Body of pancreas (tissue), 4 donors: ENCODE data around the gene TIGAR.

Experiments used
- POLR2A ChIP-seq, 3 donors: fragments of 450-650 bp; IDR thresholded peaks; one replicate each; pipeline ENCODE4 v1.6.1; 2016; ENCODE audit warnings: antibody characterized with exemption in 3 of 3, mild to moderate bottlenecking in 2 of 3
- TF ChIP-seq, protein P1 (sequence below), 7 experiments: fragments of 450-650 bp in 4 of 7; fragments of 200-600 bp in 3 of 7; sonication (generic) in 3 of 7; IDR thresholded peaks; one replicate each; pipeline ENCODE4 v1.5.1; 2016 to 2019; ENCODE audit warnings: antibody characterized with exemption in 7 of 7

- TF ChIP-seq, protein P1, sequence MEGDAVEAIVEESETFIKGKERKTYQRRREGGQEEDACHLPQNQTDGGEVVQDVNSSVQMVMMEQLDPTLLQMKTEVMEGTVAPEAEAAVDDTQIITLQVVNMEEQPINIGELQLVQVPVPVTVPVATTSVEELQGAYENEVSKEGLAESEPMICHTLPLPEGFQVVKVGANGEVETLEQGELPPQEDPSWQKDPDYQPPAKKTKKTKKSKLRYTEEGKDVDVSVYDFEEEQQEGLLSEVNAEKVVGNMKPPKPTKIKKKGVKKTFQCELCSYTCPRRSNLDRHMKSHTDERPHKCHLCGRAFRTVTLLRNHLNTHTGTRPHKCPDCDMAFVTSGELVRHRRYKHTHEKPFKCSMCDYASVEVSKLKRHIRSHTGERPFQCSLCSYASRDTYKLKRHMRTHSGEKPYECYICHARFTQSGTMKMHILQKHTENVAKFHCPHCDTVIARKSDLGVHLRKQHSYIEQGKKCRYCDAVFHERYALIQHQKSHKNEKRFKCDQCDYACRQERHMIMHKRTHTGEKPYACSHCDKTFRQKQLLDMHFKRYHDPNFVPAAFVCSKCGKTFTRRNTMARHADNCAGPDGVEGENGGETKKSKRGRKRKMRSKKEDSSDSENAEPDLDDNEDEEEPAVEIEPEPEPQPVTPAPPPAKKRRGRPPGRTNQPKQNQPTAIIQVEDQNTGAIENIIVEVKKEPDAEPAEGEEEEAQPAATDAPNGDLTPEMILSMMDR (IDR thresholded peaks at IDR 0.05): no peak
- TF ChIP-seq POLR2A (IDR thresholded peaks at IDR 0.05): no peak
Measured at GRCh38 chr12:4386801-4387200, 65.8 kb downstream of the TIGAR start.
